Erythroblast (primary cell): ENCODE results near the gene TARDBP.

Source experiments
- GATA1 ChIP-seq: IDR thresholded peaks from 2 replicates; pipeline ENCODE4 v1.6.1; 2011; ENCODE audit warnings: low read depth, mild to moderate bottlenecking, control low read depth, low read length, moderate library complexity
- POLR2A ChIP-seq: IDR thresholded peaks from 2 replicates; pipeline ENCODE4 v1.6.1; 2011; ENCODE audit warnings: mild to moderate bottlenecking, low read length

DNA sequence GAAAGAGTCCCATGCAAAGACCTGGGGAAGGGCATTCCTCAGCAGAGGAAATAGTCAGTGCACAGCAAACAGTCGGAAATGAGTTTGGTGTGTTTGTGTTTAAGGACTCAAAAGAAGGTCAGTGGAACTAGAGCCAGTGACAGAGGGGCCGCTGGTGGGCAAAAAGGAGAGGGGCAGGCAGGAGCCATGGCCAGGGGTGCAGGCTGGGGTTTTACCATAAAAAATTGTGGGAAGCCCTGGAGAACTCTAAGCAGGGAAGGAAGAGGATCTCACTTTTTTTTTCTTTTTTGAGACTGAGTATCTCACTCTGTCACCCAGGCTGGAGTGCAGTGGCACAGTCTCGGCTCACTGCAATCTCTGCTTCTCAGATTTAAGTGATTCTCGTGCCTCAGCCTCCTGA is 33.7 kb upstream of the TARDBP start:
- TF ChIP-seq POLR2A (no peak), GATA1 (no peak)
